ENCODE data around the gene TSPAN32.

The TSPAN32 gene

DNA sequence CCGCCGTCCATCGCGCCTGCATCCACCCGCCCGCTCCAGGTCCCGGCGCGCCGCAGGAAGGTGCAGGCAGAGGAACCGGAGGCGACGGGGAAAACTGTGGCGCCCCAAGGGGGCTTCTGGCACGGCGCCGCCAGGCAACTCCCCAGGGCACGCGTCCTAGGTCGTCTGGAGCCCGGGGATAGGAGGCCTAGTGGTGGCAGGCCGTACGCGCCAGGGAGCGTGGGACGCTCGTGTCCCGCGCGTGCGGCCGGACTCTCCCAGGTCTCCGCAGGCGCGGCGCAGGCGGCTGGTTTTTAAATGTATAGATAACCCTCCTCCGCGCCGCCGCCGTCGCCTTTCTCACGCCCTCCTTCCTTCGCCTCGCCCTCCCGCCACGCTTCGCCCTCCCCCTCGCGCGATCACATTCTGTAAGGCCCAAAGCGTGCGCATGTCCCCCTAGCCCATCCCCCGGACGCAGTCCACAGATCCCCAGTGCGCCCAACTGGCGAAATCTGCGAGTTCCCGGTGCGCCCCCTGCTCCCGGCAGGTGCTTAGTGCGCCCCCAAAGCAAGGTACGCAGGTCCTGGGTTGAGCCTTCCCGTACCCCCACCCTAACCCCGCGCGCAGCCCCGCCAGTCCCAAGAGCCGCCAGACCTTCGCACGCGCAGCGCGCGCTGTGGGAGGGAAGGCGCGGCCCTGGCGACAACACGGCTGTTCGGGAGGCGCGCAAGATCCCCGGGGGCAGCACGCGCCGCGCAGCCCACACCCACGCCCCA, 31.3 kb upstream of the TSPAN32 start, which contains the start of gene ASCL2:
Gene ASCL2 (minus strand): TSS at position 267 of the 755 bp plus-strand sequence. CDS start 256 bp downstream, at position 11.
- H3K9ac ChIP-seq: peak within 1 kb of the TSS in 9 of 11 experiments; percentile 39 to 76 (median 64); a peak in 14 of 22 replicates

DNA sequence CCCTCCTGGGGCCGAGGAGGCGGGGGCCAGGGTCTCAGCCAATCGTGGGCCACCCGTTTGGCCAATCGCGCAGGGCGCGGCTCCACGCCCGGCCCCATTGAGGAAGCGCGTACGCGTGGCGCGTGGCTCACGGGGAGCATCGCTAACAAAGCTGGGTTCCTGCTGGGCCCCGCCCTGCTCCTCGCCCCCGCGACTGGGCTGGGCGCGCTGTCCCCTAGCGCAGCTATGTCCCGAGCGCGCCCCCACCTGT, 30.8 kb upstream of the TSPAN32 start:
- Histone ChIP-seq H3K4me3 (0 out of 20 replicates have a peak overlapping the region, but pooled peaks of 1 of the 10 experiments have one; percentile 51), H3K27me3 (peaks cover 9 to 94% (median 86%) of the 10 kb centered on the region in 11 experiments; a peak in 21 of 22 replicates), H4K20me1 (peaks cover 0 to 30% (median 0%) of the 10 kb centered on the region in 11 experiments; a peak in 6 of 22 replicates), H3K9me3 (replicated peaks in 1 of 11) (peaks cover 15 to 31% (median 16%) of the 10 kb centered on the region in 11 experiments; a peak in 21 of 22 replicates), H3K4me1 (peaks cover 35 to 41% (median 38%) of the 10 kb centered on the region in 10 experiments), H3K36me3 (no peaks in the 10 kb centered on the region), H3K9ac (no peak overlapping the region), H3K27ac (no peak overlapping the region), H3K4me2 (0 out of 22 replicates have a peak overlapping the region, but pooled peaks of 2 of the 11 experiments have one; percentile 63 to 98)
- no peak for TF ChIP-seq Cebpa-rat (IDR thresholded peaks at IDR 0.05)

More for the DNA sequence above, 31.3 kb upstream of the TSPAN32 start, which contains the start of gene ASCL2:
- H3K4me2 ChIP-seq: peak within 1 kb of the TSS; percentile 58 to 99 (median 91); a peak in 20 of 22 replicates
- peak within 1 kb of the TSS in 9 of 10 experiments; percentile 23 to 59 (median 45); a peak in 13 of 20 replicates for H3K4me3 ChIP-seq
- peaks cover 9 to 89% (median 83%) of the 10 kb centered on the region in 11 experiments; a peak in 21 of 22 replicates for H3K27me3 ChIP-seq
- H3K9me3 ChIP-seq (replicated peaks in 1 of 11): peaks cover 15 to 31% (median 16%) of the 10 kb centered on the region in 11 experiments; a peak in 21 of 22 replicates
- no peak for TF ChIP-seq Cebpa-rat (IDR thresholded peaks at IDR 0.05)
- peak within 1 kb of the TSS; percentile 50 to 89 (median 74); a peak in 21 of 22 replicates for H3K27ac ChIP-seq
- peaks cover 40 to 46% (median 42%) of the 10 kb centered on the region in 10 experiments for H3K4me1 ChIP-seq
- peaks cover 0 to 34% (median 0%) of the 10 kb centered on the region in 11 experiments; a peak in 6 of 22 replicates for H4K20me1 ChIP-seq
- H3K36me3 ChIP-seq: no peaks in the 10 kb centered on the region

DNA sequence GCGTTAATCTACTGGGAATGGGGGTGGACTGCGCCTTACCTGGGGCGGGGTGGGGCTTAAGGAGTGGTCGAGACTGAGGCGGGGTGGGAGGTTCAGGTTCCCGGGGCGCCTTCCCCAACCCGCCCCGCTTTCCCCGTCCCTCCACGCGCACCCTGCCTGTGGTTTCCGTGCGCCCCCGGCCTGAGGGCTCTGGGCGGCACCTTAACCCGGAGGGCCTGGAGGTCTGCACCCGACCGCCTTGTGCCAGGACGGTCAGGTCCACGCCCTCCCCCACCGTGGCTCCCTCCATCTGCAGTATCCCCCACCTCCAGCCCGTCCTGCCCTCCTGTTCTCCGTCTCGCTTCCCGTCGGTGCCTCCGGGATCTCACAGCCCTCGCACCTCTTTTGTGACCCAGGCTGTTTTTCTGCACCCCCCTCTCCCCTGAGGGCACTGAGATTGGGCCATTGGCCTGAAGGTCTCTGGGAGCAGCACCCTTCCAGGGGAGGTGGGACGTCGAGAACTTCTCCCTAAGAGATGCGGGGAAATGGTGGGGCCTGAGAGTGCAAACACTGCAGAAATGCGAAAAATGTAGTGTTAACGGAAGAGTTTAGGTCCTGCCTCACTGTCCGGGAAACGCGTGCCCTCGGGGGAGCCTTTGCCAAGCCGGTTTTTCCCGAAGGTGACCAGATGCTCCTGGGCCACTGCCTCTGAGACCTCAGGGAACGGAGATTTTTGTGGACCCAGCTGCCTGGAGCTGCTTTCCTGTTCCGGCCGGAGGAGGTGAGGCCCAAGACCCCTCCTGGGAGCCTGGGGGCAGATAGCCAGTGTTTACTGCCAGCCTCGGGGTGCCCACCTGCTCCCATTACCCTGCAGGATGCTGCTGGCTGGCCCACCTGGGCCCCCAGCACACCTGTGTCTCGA, 30.2 kb upstream of the TSPAN32 start:
- H3K27me3 ChIP-seq: peaks cover 9 to 99% (median 88%) of the 10 kb centered on the region in 11 experiments; a peak in 21 of 22 replicates
- H3K4me1 ChIP-seq: peaks cover 29 to 36% (median 33%) of the 10 kb centered on the region in 10 experiments
- H3K36me3 ChIP-seq: no peaks in the 10 kb centered on the region
- no peak for TF ChIP-seq Cebpa-rat (IDR thresholded peaks at IDR 0.05)
- H3K4me3 ChIP-seq: no peak overlapping the region
- H3K4me2 ChIP-seq: no peak overlapping the region
- peaks cover 0 to 24% (median 0%) of the 10 kb centered on the region in 11 experiments; a peak in 6 of 22 replicates for H4K20me1 ChIP-seq
- peaks cover 15 to 31% (median 16%) of the 10 kb centered on the region in 11 experiments; a peak in 21 of 22 replicates for H3K9me3 ChIP-seq (replicated peaks in 1 of 11)
- no peak overlapping the region for H3K9ac ChIP-seq
- no peak overlapping the region for H3K27ac ChIP-seq

DNA sequence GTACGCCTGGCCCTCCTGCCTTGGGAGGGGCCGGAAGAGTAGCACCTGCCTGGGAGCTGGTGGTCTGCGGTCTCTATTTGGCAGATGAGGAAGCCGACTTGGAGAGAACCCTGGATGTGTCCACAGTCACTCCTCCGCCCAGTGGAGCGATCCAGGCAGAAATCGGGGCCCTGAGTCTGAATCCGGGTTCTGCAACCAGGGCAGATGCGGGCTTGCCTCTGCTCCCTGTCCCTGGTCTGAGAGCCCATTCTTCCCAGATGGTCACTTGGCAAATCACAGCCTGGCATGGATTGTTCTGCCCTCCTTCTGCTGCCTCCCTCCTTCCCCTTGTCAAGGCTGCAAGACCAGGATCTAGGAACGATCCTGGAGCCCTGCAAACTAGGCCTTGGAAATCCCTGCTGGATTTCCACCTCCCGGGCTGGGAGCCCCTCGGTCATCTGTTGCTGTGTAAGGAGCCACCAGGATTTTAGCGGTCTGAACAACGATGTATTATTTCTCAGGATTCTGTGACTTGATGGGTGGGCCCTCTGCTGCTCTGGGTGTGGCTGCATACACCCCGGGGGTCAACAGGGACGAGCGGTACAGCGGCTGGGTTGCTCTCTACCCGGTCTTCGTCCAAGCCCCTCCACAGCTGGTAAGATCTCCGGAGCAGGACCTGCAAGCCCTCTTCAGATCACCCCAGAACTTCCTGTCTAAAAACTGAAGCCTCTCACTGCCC, 29.4 kb upstream of the TSPAN32 start:
- H3K9ac ChIP-seq: no peak overlapping the region
- no peak for TF ChIP-seq Cebpa-rat (IDR thresholded peaks at IDR 0.05)
- peaks cover 0 to 16% (median 0%) of the 10 kb centered on the region in 11 experiments; a peak in 6 of 22 replicates for H4K20me1 ChIP-seq
- no peak overlapping the region for H3K27ac ChIP-seq
- H3K4me3 ChIP-seq: no peak overlapping the region
- peaks cover 9 to 97% (median 89%) of the 10 kb centered on the region in 11 experiments; a peak in 21 of 22 replicates for H3K27me3 ChIP-seq
- H3K4me2 ChIP-seq: no peak overlapping the region
- H3K9me3 ChIP-seq (replicated peaks in 1 of 11): peaks cover 15 to 31% (median 16%) of the 10 kb centered on the region in 11 experiments; a peak in 21 of 22 replicates
- H3K4me1 ChIP-seq: peaks cover 21 to 35% (median 30%) of the 10 kb centered on the region in 10 experiments
- no peaks in the 10 kb centered on the region for H3K36me3 ChIP-seq

DNA sequence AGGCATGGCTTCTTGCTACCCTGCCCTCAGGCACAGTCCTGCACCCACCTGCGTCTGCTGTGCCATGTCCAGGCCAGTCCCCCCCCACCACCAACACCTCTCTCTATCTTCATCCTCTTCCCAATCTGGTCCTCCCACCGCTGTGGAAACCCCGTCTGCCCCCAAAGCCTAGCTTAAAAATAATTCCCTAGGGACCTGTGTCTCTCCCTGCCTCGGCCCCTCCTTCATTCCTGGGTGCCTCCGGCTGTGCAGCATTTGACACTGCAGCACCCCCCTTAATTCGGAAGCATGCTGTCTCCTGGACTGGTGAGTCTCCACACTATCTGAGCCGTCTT, 28.9 kb upstream of the TSPAN32 start:
- no peak overlapping the region for H3K27ac ChIP-seq
- no peak for TF ChIP-seq Cebpa-rat (IDR thresholded peaks at IDR 0.05)
- H3K4me2 ChIP-seq: no peak overlapping the region
- H3K27me3 ChIP-seq: peaks cover 9 to 92% (median 84%) of the 10 kb centered on the region in 11 experiments; a peak in 21 of 22 replicates
- H3K36me3 ChIP-seq: no peaks in the 10 kb centered on the region
- H3K4me1 ChIP-seq: peaks cover 16 to 35% (median 26%) of the 10 kb centered on the region in 10 experiments
- no peak overlapping the region for H3K4me3 ChIP-seq
- peaks cover 0 to 11% (median 0%) of the 10 kb centered on the region in 11 experiments; a peak in 4 of 22 replicates for H4K20me1 ChIP-seq
- no peak overlapping the region for H3K9ac ChIP-seq
- H3K9me3 ChIP-seq (replicated peaks in 1 of 11): peaks cover 15 to 31% (median 16%) of the 10 kb centered on the region in 11 experiments; a peak in 21 of 22 replicates

DNA sequence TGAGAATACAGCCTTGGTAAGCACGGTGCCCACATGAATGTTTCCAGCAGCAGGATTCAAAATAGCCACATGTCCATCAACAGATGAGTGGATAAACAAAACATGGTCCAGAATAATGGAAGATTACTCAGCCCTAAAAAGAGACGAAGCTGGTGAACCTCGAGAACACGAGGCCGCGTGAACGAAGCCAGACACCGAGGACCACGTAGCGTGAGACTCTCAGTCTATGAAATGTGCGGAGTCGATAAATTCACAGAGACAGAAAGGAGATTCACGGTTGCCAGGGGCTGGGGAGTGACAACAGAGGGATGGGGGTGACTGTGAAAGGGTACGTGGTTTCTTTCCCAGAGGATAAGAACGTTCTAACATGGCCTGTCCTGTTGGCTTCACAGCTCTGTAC, 28.5 kb upstream of the TSPAN32 start:
- no peak overlapping the region for H3K27ac ChIP-seq
- no peak overlapping the region for H3K9ac ChIP-seq
- H3K36me3 ChIP-seq: no peaks in the 10 kb centered on the region
- peaks cover 9 to 88% (median 80%) of the 10 kb centered on the region in 11 experiments; a peak in 21 of 22 replicates for H3K27me3 ChIP-seq
- peaks cover 0 to 7% (median 0%) of the 10 kb centered on the region in 11 experiments; a peak in 3 of 22 replicates for H4K20me1 ChIP-seq
- H3K4me1 ChIP-seq: peaks cover 12 to 35% (median 22%) of the 10 kb centered on the region in 10 experiments
- TF ChIP-seq Cebpa-rat (IDR thresholded peaks at IDR 0.05): no peak
- no peak overlapping the region for H3K4me3 ChIP-seq
- no peak overlapping the region for H3K4me2 ChIP-seq
- H3K9me3 ChIP-seq (replicated peaks in 1 of 11): peaks cover 15 to 31% (median 16%) of the 10 kb centered on the region in 11 experiments; a peak in 21 of 22 replicates

DNA sequence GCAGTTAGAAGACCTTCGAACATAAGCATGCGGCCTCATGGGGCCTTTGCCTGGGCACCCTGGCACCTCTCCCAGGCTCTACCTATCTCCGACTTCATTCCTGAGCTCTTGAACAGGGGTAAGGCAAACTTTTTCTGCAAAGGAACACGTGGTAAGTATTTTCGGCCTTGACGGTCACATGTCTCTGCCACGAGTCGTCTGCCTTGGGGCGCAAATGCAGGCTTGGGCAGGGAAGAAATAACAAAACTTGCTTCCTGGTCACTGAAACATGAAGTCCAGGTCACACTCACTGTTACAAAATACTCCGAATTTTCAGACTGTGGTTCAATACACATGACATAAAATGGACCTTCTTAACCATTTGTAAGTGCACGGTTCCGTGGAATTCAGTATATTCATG, 28.0 kb upstream of the TSPAN32 start:
- H4K20me1 ChIP-seq: peaks cover 0 to 5% (median 0%) of the 10 kb centered on the region in 11 experiments; a peak in 1 of 22 replicates
- no peak overlapping the region for H3K4me3 ChIP-seq
- peaks cover 7 to 32% (median 17%) of the 10 kb centered on the region in 10 experiments for H3K4me1 ChIP-seq
- H3K4me2 ChIP-seq: no peak overlapping the region
- H3K27me3 ChIP-seq: peaks cover 9 to 83% (median 75%) of the 10 kb centered on the region in 11 experiments; a peak in 21 of 22 replicates
- no peak for TF ChIP-seq Cebpa-rat (IDR thresholded peaks at IDR 0.05)
- no peak overlapping the region for H3K27ac ChIP-seq
- no peaks in the 10 kb centered on the region for H3K36me3 ChIP-seq
- peaks cover 15 to 31% (median 16%) of the 10 kb centered on the region in 11 experiments; a peak in 21 of 22 replicates for H3K9me3 ChIP-seq (replicated peaks in 1 of 11)
- H3K9ac ChIP-seq: no peak overlapping the region

All from BLaER1 treated with 17β-estradiol and CSF1 and Interleukin-3, amounts not matched to agents 10 nM and 100 nM (cell line).